Astrocyte of the spinal cord (primary cell): ENCODE data around the gene PRAF2.

Experiments
- DNase-seq: peaks from one replicate; pipeline ENCODE4 v3.0.0; 2011; ENCODE audit warnings: low read depth, low spot score
- H3K4me3 ChIP-seq: 2 replicates; pipeline ENCODE4 v1.5.1; 2011; ENCODE audit warnings: low read depth, mild to moderate bottlenecking, low read length, moderate library complexity
- in situ Hi-C: cut with HindIII; loops from 2 replicates; pipeline ENCODE4 v1.10.0; 2017; ENCODE audit warnings: low sequenced_read_pairs
- TF ChIP-seq, protein P1 (sequence below): IDR thresholded peaks from 2 replicates; pipeline ENCODE4 v1.5.1; 2012; ENCODE audit warnings: low read depth, mild to moderate bottlenecking, low read length, inconsistent platforms

Gene PRAF2

DNA sequence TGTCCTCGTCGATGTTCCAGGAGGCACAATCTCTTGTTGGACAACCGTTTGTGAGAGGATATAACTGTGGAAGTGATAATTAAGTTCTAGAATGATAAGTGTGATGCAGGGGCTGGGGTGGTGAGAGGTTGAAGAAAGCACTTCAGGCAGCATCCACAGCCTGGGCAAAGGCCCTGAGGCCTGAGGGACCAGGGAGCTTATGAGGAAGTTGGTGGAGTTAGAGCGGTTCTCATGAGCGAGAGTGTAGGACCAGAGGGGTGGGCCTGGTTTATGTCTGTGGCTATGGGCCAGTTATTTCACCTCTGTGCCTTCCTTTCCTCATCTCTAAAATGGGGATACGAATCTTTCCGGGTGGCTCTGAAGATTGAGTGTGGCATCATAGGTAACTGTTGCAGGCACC is 12.3 kb downstream of the PRAF2 start:
- H3K4me3 ChIP-seq, result no peak overlapping the region
- TF ChIP-seq, protein P1, sequence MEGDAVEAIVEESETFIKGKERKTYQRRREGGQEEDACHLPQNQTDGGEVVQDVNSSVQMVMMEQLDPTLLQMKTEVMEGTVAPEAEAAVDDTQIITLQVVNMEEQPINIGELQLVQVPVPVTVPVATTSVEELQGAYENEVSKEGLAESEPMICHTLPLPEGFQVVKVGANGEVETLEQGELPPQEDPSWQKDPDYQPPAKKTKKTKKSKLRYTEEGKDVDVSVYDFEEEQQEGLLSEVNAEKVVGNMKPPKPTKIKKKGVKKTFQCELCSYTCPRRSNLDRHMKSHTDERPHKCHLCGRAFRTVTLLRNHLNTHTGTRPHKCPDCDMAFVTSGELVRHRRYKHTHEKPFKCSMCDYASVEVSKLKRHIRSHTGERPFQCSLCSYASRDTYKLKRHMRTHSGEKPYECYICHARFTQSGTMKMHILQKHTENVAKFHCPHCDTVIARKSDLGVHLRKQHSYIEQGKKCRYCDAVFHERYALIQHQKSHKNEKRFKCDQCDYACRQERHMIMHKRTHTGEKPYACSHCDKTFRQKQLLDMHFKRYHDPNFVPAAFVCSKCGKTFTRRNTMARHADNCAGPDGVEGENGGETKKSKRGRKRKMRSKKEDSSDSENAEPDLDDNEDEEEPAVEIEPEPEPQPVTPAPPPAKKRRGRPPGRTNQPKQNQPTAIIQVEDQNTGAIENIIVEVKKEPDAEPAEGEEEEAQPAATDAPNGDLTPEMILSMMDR, result no peak
- no peak for DNase-seq
- in situ Hi-C loops, result no loop called here

DNA sequence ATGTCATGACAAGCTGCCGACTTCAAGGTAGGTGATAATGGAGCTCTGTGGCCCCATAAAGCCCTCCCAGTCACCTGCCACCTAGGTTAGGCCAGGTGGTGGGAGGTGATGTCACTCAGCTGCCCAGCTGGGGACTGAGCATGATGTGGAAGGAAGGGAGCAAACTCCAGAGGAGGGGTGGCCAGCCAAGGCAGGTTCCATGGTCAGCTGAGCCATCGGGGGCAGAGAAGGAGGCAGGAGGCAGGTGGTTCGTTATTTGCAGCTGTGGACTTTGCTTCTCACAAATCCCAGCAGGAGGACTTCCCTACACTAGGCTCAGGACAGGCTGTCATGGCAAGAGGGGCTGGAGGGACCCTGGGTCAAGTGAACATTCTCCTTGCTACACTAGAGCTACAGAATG is 12.9 kb downstream of the PRAF2 start:
- H3K4me3 ChIP-seq, result no peak overlapping the region
- TF ChIP-seq, protein P1, result no peak
- no peak for DNase-seq
- in situ Hi-C loops, result no loop called here

DNA sequence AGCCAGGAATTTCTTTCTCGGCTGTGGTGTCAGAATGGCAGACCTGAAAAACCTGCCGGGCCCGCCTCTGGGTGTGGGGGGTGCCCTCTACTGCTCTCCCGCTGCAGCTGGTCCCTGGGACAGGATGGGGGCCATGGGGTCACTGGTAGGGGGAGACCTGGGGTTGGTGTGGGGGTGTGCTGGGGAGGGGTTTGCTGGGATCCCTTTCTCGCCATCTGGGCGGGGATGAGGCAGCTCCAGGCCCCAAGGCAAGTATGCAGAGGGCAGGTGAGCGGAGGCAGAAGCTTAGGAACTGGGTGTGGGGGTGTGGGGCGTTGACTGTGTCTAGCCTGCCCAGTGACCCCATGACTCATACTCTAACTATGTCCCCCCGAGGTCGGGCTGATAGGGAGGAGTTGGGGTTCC is 14.1 kb downstream of the PRAF2 start:
- no peak for DNase-seq
- no peak overlapping the region for H3K4me3 ChIP-seq
- in situ Hi-C loops, result no loop called here
- TF ChIP-seq, protein P1, result no peak

DNA sequence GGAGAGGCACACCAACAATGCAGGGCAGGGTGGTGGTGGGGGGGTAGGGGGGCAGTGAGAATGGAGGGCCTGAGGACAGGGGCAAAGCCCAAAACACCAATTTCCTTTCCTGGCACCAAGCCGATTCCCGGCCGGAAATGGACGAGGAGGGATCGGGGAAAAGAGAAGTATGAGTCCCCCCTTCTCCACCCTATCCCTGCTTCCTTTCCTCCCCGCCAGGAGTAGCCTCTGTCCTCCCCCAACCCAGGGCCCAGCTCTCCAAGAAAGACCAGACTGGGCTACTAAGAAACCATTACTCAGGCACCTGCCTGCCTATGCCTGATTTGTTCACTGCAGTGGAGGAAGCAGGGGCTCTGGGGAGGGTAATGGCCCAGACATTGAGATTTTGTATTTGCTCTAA is 14.6 kb downstream of the PRAF2 start:
- DNase-seq, result no peak
- TF ChIP-seq, protein P1, result no peak
- no peak overlapping the region for H3K4me3 ChIP-seq
- in situ Hi-C loops, result no loop called here

DNA sequence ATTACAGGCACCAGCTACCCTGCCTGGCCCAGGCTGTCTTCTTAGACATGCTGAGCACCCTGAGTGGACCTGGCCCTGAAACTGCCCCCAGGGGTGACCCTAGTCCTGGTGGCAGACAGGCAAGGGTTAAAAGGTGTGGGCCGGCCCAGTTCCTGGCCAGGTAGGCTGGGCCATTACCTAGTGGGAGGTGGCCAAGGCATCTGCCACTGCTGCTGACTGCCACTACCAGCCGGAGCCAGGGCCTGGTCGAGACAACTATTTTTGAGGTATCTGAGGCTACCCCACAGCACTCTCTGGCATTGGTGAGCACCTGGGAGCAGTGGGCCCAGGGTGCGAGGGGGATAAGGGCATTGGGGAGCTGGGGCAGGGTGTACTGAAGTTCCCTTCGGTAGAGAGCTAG is 15.0 kb downstream of the PRAF2 start, which contains the start of gene CCDC120:
Gene CCDC120 (plus strand): TSS at position 206 of the 400 bp plus-strand sequence. CDS start 3,043 bp downstream, outside the sequence.
- no peak for DNase-seq
- no peak within 1 kb of the TSS for H3K4me3 ChIP-seq
- in situ Hi-C loops, result no loop called here
- TF ChIP-seq, protein P1, result no peak

DNA sequence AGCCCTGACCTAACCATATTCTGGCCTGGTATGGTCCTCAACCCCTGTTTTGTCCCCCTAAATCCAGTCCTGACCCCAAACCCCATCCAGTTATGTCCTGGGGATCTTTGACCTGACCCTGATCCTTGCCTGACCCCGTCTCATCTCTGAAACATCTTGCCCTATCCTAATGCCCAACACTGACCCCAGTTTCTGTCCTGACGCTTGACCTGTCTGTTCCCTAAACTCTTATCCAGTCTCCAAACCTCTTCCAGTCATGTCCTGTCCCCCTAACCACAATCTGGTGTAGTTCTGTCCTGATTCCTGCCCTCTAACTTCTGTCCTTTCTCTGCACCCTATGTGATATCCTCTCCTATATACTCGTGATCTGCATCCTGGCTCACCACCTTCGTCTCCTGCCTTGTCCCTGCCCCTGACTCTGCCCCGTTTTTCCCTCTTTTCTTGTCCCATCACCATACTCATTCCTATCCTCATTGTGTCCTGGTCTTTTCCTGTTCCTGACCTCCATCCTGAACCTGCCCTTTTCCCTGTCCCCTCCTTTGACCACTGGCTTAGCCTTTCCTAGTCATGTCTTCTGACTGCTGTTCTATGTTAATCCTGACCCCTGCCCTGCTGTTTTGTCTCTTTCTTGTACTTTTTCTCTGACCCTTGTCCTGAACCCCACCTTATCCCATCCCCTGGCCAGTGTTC is 19.6 kb downstream of the PRAF2 start:
- H3K4me3 ChIP-seq, result peak overlapping the region; percentile 45
- DNase-seq, result no peak
- TF ChIP-seq, protein P1, result no peak
- in situ Hi-C loops, result no loop called here
